GM15510 (cell line): ENCODE data around the gene SMIM20.

ENCODE experiments used
- POLR2A ChIP-seq: IDR thresholded peaks from 3 replicates; pipeline ENCODE4 v1.6.1; 2011; ENCODE audit warnings: borderline replicate concordance; ENCODE audit not compliant: insufficient read length; ENCODE audit errors: extremely low read depth

SMIM20 gene

DNA sequence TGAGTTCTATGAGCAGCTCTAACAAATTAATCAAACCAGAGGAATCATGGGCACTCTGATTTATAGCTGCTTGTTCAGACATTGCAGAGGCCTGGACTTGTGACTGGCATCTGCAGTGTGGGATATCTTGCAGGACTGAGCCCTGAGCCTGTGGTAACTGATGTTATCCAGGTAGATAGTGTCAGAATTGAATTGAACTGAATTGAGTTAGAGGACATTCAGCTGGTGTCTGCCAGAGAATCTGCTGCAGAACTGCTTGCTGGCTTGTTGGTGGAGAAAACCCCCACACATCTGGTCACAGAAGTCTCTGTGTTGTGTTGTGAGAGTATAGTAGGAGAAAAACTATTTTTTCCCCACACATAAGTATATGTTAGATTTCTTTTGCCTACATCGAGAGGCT is 42.2 kb downstream of the SMIM20 start:
- TF ChIP-seq POLR2A: no peak

DNA sequence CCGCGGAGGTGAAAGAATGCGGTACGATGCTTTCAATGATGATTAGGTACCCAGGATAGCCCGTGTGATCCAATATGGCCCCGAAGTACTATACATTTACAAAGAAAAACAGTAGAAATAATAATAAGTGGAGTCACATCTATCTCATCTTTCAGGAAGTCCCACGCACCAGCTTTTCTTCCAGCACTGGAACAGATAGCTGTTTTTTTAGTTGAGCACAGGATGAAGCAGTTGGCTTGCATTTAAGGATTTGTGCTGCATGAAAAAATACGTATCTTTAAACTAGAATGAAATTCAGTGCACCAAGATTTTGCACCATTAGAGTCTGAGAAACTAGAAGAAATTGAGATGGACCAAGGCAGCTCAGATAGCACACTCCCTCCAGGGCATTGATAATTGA is 44.1 kb downstream of the SMIM20 start:
- no peak for TF ChIP-seq POLR2A

DNA sequence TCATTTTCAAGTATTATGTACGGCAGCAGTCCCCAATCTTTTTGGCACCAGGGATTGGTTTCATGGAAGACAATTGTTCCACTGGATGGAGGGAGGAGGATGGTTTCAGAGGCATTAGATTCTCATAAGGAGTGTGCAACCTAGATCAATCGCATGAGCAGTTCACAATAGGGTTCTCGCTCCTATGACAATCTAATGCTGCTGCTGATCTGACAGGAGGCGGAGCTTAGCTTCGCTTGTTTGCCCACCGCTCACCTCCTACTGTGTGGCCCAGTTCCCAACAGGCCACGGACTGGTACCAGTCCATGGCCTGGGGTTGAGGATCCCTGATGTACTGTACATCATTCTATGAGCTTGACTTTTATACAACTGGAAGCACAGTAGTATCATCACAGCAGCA is 48.4 kb downstream of the SMIM20 start:
- TF ChIP-seq POLR2A: no peak

DNA sequence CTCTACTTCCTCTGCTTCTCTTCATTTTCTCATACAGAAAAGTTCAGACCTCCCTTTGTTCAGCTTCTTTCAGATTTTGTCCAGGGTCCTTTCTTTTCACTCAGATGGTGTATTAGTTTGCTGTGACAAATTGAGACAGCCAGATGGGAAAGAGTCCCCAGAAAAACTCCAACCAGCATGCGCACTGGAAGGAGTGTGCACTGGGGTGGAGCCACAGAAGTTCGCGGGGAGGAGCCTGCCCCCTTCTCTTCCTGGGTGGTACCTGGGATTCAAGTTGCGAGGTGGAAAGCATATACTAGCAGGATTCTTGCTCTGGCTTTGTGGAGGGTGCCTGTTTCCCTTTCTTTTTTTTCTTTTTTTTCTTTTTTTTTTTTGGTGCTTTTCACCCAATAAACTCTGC is 51.6 kb downstream of the SMIM20 start:
- TF ChIP-seq POLR2A: no peak

DNA sequence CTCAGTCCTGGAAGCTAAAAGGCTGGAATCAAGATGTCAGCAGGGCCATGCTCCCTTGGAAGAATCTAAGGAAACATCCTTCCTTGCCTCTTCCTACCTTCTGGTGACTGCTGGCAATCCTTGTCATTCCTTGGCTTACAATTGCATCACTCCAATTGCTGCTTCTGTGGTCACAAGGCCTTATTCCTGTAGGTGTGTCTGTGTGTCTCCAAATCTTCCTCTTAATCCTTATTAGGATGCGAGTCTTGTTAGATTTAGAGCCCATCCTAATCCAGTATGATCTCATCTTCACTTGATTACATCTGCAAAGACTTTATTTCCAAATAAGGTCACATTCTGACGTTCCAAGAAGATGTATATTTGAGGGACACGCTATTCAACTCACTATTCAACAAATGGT is 52.2 kb downstream of the SMIM20 start:
- TF ChIP-seq POLR2A: no peak

DNA sequence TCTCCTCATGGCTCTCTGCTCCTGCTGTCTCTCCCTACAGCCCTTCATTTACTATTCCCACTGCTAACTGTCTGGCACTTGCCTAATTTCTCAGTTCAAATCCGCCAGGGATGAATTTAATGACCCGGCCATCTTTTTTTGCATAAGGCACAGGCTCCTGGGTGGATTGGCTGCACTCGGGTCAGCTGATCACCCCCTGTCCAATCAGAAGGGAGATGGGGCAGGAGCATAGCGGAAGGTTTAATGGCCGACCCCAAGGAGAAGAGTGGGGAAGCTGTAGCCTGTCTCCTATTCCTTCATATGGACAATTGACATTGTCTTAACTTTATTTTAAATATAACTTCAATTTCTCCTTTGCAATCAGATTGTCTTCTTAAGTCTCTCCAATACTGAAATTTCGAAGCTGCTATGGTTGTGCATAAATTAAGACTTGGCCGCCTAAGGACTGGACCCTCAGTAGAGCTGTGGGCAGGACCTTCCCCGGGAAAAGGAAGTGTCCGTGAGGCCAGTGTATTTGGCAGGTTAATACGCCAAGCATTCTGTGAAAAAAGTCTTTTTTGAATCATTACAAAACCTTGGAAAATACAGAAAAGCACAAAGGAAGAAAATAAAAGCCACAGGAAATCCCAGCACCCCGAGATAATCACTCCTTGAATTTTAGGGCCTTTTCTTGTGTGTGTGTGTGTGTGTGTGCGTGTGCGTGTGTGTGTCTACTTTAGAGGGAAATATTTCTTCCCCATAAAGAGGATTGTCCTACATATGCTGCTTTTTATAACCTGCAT is 55.5 kb downstream of the SMIM20 start:
- TF ChIP-seq POLR2A: no peak

DNA sequence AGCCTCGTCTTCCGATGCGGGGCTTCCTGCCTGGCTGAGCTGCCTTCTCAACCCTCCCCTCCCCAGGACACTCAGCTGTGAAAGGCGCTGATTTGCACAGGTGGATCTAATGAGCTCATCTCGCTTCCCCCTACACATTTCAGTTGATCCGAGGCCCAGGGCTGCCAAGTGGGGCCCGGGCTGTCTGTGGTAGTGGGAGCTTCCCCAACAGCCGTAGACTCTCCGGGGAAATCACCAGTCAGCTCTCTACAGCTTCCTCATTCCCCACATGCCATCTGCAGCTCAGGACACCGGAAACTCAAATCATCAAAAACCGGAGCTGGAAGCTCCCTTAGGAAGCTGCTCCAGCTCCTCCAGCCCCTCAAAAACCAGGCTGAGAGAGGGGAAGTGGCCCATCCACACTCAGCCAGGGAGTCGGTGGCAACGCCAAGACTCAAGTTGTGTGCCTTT is 56.2 kb downstream of the SMIM20 start:
- TF ChIP-seq POLR2A: no peak

DNA sequence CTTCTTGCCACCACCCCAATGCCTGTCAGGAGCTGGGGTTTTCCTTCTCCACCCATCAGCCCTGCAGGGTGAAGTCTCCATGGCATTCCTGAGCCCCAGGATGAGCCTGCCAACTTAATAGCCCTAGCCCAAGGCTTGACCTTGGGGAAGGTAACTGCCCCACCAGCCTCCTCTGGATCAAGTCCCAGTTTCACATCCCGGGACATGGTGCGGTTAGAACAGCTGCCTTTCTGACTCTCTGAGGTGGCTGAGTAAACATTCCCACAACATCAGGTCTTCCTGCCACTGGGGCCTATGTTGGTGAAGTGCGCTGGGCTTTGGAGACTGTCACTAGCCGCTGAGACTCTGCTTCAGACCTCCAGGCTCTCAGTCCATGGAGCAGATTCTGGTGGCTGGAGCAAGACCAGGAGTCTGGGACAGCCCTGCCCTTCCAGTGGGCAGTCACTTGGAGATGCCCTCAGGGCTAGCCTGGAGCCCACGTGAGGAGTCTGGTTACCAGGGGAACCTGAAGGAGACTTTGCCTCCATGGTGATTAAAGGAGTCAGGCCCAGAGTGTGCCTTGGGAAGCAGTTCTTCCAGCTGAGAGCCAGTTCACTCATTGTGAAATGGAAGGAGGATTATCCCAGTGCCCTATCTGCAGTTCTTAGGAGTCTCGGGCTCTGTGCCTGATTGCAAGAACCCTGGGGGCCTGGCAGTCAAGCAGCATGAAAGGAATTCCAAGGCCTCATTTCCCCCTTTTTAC is 56.8 kb downstream of the SMIM20 start:
- no peak for TF ChIP-seq POLR2A

DNA sequence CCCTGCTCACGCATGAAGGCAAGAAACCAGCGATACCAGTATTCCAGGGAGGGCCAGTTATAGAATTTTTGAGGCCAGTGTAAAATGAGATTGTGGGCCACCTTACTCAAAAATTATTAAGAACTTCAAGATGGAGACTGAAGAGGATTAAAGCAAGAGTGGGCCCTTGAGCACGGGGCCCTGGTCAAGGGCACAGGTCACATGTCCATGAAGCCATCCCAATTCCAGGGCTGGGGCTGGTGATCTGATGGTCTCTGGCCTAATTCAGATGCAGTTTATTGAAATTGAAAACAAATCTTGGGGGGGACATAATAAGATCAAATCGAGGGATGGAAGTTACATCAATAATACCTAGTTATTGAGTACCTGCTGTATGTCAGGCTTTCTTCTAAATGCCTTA is 58.3 kb downstream of the SMIM20 start:
- TF ChIP-seq POLR2A: no peak

DNA sequence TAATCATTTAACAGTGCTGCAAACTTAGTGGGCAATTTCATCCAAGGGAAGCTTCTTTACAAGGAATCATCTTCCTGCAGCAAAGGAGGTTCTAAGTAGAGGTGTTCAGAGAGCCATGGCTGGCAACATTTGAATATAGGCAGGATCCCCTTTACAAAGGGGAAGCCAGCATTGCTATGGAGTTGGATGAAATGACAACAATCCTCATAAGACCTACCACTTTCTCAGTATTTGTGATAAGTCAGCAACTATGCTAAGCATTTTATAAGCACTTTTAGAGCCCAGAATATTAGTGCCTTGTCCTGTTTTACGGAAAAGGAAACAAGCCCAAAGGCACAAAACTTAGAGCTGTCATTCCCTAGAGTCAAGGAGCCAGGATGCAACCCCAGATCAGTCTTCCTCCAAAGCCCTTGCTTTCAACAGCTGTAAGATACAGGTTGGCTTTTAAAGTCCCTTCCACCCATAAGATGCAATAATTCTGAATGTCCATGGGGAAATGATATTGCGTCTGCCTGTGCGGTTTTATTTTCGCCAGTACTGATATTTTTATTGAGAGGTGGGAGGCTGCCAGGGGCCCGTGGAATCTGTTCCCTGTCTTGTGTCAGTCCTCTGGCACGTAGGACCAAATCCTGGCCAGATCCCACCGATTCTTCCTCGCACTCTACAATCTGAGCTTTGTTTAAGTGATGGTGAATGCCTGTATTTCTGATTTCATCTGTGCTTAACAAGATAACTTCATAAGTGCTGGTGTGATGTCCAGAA is 59.1 kb downstream of the SMIM20 start:
- TF ChIP-seq POLR2A: no peak

DNA sequence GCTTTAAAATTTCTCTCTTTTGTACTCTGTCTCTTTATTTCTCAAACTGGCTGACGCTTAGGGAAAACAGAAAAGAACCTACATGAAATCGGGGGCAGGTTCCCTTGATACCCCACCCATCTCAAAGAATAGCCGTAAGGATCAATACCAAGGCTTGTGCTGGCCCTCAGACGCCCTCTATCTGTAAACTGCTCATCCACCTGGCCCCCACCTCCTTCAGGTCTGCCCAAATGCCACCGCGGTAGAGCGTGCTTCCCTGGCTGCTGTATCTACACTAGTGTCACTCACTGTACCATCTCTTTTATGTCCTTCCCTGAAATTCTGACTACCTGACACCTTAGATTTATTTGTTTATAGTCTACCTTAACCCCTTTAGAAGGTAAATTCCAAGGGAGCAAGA is 62.8 kb downstream of the SMIM20 start:
- TF ChIP-seq POLR2A: no peak

DNA sequence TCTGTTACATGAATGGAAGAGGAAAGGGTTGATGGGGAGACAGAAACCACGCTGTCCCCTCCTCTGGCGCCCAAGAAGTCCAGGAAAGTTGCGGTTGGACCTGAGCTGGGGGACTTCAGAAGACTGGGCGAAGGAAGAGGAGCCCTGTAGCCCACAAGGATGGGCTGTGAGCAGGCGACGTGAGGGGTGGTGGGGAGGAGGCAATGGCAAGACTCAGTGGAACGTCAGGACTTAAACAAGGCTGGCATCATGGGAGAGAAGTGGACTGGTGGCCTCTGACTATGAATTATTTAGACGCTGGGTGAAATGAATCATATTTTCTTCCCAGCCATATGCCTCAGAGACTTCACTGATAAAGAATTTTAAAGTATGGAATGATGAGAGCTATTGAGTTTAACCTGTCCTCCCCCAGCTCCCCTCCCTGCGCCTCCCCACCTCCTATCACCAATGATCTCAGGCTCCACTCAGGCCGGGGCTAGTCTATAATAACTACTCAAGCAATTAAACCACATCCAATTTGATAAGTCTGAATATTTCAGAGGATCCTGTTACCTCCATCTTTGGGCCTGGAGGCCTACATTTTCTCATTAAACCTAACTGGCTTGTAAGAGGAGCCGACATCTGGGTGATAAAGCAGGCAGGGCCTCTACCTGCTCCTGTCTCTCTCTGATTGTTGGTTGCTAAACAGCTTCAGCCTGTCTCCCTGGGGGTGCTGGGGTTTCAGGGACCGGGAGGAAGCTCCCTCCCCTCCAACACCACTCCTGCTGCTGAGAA is 63.6 kb downstream of the SMIM20 start:
- TF ChIP-seq POLR2A: no peak

DNA sequence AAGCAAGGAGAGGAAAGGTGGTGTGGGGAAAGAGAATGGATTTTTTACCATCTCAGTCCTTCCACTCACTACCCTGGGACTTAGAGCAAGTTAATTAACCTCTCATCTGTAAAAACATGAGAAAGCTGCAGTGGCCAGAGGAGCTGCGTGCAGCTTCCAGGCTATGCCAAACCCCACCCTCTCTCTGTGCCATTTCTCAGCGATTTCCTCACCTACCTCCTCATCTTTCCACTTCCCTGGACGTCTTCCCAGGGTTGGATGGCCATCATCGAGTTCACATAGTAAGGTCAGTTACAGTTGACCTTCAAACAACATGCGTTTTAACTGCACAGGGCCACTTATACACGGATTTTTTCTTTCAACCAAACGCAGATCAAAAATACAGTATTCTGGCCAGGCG is 64.3 kb downstream of the SMIM20 start:
- TF ChIP-seq POLR2A: no peak
